HG02642 (cell line): Measurements from ENCODE around the gene SPATA33.
A peak's percentile ranks its signal among the peaks of the same experiment; 100 is the strongest.
"Not testable (repeated sequence)": the region's sequence is repeated elsewhere in the genome, so short reads cannot be mapped to it uniquely, and the experiment has no call there.

Source experiments
- ATAC-seq: cut with Tn5 transposase; IDR thresholded peaks from one replicate; pipeline ENCODE4 v1.9.1; 2021; ENCODE audit warnings: mild to moderate bottlenecking; ENCODE audit not compliant: unreplicated experiment, poor library complexity

SPATA33 gene

DNA sequence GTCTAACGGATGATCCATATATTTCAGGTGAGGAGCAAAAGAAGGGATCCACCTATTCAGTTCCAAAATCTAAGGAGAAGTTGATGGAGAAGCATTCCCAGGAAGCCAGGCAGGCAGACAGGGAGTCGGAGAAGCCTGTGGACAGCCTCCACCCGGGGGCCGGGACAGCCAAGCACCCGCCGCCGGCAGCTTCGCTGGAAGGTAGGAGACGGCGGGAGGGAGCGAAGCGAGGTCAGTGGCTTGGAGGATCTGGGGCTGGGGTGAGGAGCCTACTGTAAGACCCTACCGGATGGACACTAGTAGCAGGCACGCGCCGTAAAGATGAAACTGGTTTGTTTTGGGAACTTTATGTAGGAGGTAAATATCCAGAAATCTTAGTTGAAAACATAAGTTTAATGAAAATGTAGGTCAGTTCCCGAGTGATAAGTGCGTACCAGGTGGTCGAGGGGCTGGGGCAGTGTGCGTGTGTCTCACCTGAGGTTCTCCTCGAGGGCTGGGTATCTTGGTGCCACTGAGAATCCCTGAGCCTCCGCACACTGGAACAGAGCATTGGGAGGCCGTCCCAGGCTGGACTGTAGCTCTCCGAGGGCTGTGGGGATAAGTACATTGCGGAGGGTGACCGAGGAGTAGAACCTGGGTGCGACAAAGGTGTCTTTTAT, 714 bp downstream of the SPATA33 start:
- ATAC-seq, result no peak

DNA sequence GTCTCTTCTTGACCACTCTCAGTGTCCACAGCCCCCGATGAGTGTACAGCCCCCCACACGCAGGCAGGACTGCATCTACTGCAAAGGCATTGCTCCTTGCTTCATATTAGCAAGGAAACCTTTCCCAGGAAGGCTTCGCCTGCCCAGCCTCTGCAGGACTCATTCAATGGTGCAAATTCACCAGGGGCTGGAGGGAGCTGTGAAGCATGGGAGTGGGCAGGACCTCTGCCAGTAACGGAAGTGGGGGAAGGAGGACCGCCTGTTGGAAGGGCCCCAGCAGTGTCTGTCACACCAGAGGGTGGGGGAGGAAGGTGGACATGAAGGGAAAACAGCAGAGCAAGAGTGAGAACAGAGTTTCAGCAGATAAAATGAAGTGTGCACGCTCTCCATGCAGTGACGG, 2.5 kb downstream of the SPATA33 start:
- ATAC-seq, result no peak

DNA sequence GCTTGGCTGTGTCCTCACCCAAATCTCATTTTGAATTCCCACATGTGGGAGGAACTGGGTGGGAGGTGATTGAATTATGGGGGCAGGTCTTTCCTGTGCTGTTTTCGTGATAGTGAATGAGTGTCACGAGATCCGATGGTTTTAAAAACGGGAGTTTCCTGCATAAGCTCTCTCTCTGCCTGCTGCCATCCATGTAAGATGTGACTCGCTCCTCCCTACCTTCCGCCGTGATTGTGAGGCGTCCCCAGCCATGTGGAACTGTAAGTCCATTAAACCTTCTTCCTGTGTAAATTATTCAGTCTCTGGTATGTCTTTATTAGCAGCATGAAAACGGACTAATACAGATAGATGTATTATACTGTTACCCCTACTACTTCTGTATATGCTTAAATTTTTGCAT, 3.6 kb downstream of the SPATA33 start:
- ATAC-seq, result no peak

DNA sequence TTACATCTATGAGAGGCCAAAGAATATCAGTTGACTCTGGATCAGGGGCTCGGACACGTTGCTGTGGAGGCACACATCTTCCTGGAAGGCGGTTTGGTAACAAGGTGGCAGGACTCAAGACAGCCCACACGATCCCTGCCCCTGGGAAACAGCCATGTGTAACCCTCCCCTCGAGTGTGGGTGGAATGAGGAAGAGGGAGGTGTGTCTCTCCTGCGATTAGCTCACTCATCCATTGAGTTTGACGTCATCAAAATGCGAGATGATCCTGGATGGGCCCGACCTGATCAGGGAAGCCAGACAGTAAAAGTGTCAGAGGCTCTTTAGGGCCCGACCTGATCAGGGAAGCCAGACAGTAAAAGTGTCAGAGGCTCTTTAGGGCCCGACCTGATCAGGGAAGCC, 6.6 kb downstream of the SPATA33 start:
- ATAC-seq, result not testable (repeated sequence)

DNA sequence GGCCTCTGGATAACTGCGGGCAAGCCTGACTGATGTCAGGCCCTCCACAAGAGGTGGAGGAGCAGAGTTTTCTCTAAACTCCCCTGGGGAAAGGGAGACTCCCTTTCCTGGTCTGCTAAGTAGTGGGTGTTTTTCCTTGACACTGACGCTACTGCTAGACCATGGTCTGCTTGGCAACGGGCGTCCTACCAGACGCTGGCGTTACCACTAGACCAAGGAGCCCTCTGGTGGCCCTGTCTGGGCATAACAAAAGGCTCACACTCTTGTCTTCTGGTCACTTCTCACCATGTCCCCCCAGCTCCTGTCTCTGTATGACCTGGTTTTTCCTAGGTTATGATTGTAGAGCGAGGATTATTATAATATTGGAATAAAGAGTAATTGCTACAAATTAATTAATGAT, 9.4 kb downstream of the SPATA33 start:
- ATAC-seq, result not testable (repeated sequence)

DNA sequence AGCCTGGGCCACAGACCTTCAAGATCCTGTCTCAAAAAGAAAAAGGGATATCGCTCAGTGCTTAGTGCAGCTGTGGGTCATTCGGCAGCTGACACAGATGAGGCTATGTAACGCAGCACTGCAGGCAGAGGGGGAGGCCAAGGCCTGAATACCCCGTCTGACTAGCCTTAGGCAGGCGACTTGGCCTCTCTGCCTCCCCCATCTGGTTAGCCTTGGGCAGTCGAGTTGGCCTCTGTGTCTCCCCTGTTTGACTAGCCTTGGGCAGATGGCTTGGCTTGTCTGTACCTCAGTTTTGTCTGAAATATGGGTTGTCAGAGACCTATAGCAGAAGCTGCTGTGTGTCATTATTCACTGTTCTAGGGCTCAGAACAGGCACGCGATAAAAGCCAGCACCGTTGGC, 10.0 kb downstream of the SPATA33 start:
- no peak for ATAC-seq

DNA sequence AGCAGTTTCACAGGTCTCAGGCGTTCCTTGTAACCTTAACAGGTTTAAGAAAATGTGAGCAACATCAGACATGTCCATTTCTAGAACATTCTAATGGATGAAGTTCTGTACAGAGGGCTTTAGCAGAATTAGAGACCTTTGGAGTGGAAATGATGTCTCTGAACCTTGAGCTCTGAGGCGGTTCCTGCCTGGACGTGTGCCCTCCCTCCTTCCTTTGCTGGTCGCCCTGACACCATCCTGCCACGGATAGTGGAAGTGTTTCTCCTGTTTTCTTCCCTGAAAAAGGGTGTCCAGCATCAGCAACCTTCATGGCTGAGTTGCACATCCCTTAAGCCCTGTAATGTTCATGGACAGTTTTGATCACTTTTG, 11.1 kb downstream of the SPATA33 start:
- no peak for ATAC-seq

DNA sequence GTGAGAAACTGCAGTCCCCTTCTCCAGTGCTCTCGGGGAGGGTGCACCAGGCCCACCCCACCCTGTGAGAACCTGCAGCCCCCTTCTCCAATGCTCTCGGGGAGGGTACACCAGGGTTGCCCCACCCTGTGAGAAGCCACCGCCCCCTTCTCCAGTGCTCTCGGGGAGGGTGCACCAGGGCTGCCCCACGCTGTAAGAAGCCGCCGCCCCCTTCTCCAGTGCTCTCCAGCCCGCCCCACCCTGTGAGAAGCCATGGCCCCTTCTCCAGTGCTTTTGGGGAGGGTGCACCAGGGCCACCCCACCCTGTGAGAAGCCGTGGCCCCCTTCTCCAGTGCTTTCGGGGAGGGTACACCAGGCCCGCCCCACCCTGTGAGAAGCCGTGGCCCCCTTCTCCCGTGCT, 12.1 kb downstream of the SPATA33 start:
- ATAC-seq, result no peak

DNA sequence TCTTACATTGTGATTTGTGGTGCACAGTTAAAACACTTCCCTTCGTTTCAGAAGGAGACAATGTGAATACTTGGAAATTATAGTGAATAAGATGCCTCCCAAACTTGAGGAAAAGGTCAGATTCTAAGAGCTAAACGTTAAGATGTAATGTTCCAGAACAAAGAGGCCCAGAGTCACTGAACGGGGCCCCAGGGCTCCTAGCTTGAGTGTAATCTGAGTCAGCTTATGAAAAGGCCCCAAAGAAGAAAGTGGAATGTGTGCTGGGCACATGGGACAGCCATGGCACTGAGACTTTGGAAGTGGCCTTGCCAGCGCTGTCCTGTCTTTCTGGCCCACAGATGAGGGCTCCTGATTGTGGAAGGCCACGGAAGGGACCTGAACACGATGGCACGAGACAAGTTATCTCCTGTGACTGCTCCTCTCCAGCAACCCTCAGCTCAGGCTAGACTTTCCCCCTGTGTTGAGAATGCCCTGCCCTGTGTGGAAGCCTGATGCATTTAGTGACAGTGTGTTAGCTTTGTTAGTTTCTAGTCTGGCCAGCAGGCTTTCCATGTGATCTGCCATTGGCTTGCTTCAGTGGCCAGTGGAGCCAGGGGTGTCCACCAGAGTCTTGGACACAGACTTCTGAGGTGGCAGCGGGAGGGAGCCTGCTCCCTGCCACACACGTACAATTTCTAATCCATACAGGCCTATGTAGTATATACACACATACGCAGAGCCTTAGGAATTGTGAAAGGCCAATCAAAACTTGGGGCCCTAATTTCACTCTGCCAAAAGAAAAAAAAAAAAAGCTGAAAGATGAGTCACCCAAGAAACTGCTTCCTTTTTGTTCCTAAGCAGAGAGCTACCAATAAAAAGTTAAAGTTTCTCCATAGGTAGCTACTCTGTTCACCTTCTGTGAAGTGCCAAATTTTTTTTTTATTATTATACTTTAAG, 13.1 kb downstream of the SPATA33 start:
- no peak for ATAC-seq

DNA sequence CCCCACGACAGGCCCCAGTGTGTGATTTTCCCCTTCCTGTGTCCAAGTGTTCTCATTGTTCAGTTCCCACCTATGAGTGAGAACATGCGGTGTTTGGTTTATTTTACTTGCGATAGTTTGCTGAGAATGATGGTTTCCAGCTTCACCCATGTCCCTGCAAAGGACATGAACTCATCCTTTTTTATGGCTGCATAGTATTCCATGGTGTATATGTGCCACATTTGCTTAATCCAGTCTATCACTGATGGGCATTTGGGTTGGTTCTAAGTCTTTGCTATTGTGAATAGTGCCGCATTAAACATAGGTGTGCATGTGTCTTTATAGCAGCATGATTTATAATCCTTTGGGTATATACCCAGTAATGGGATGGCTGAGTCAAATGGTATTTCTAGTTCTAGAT, 13.9 kb downstream of the SPATA33 start:
- ATAC-seq, result not testable (repeated sequence)

DNA sequence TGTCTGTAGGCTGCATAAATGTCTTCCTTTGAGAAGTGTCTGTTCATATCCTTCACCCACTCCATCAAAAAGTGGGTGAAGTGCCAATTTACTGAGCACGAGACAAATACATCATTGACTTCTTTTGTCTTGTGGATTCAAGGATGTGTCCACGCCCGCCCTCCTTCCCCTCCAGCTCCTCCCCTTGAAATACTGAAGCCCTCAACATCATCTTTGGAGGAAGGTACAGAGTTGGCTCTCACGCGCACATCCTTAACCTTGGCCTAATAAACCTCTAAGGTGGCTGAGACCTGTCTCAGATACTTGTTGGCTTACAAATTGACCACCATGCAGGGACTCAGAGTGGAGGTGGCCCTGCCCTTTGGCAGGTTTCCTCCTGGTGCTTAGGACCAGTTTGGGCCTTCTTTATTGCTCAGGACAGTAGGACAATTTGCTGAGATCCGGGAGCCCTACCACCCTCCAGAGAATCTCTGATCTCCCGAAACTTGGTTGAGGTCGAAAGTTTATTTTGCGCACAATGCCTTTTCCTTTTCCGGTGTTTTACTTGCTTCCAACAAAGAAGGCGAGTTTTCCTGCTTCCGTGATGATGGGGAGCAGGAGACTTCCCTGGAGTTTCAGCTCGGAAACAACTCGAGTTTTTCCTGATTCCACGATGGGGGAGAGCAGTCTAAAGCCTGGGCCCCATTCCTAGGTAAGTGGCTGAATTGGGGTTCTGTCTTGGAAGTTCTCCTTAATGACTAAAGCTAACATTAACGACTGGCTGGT, 14.7 kb downstream of the SPATA33 start:
- ATAC-seq, result no peak

DNA sequence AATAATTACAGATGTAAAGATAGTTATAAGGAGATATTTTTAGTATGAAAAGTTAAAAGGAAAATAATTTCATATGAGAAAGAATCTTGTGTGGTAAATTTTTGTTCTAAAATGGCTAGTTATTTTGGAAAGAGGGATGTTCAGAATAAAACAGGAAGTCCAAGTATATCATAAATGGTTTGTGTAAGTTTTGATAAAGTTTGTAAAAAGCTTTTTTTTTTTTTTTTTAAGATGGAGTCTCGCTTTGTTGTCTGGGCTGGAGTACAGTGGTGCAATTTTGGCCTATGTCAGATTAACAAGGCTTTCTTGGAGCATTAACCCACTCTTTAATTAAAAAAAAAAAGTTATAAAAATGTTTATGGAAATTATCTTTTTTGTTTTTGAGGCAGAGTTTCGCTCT, 20.6 kb downstream of the SPATA33 start:
- ATAC-seq, result no peak

DNA sequence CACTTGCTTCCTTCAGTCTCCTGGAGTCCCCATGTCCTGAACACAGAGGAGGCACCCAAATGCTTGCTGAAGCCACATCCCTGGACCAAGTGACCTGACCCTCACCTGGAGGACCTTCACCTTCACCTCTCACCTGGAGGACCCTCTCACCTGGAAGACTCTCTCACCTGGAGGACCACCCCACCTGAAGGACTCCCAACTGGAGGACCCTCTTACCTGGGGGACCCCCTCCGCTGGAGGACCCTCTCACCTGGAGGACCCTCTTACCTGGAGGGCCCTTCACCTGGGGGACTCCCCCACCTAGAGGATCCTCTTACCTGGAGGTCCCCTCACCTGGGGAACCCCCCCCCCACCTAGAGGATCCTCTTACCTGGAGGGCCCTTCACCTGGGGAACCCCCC, 28.3 kb downstream of the SPATA33 start:
- no peak for ATAC-seq

DNA sequence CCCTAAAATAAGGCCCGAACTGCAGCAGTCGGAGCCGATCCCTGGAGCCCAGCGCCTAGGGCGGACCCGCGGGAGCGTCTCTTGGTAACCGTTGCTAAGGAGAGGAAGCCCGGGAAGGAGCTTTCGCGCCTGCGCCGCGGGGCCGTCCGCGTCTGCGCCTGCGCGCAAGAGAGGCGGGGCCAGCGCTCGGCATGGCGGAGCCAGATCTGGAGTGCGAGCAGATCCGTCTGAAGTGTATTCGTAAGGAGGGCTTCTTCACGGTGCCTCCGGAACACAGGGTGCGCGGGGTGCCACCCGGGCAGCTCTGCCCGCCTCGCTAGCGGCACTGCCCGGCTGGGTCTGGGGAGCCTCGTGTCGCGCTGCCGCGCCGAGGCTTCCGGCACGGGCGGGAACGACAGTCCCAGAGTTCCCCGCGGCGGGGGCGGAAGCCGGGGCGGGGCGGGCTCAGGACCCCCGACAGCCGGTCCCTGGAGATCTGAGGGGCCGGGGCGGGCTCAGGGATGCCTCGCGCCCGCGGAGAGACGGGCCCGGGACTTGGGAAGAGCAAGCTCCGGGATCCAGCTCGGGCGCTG, 29.0 kb downstream of the SPATA33 start, which contains the start of gene CDK10:
Gene CDK10, plus strand, starts transcription at position 170 of the 572 bp plus-strand sequence. Its CDS starts 22 bp downstream, at position 192.
- ATAC-seq, result peak; percentile 90

DNA sequence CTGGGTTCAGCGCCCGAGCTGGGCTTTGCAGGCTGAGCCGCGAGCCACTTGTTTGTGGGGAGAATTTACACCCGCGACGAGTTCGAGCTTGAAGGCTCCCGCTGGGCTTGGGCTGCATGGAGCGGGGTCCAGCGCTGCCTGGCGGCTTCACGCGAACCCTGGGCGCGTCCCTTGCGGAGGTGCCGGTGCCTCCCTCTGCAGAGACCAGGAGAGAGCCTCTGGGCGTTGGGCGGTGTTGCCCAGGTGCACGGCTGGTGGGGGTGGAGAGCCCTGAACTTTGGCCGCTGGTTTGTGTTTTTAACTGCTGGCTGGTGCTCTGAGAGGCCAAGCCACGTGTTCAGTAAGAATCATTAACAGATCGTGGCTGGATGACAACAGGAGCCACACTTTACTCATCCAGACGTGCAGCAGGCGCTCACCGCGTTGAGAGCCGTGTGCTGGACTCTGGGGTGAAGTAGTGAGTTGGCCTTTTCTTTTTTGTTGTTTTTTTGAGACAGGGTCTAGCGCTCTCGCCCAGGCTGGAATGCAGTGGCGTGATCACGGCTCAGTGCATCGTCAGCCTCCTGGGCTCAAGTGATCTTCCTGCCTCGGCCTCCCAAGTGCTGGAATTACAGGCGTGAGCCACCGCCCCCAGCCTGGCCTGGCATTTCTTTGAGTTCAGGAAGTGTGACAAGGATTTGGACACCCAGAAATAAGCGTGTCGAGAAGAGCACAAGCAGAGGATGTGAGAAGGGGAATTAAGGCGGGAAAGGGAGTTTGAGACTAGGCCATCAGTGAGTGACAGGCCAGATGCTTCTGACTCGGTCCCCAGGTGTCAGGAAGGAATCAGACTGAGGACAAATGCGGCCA, 29.7 kb downstream of the SPATA33 start:
- ATAC-seq, result peak; percentile 42

DNA sequence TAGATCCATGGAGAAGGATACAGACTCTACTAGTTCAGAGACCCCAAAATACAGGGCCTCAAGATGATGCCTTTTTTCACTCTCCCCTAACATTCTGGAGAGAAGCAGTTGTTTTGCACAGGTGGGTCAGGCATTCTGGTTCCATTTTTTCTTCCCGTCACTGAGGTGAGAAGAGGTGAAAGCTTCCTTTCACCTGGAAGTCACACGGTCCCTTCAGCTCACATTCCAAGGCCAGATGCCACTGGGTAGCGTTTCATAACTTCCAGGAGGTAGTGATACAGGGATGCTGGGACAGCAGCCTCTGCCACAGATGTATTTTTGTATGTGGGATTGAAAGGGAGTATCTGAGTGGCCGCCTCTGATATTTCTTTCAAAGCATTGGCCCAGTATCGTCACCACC, 30.8 kb downstream of the SPATA33 start:
- ATAC-seq, result no peak

DNA sequence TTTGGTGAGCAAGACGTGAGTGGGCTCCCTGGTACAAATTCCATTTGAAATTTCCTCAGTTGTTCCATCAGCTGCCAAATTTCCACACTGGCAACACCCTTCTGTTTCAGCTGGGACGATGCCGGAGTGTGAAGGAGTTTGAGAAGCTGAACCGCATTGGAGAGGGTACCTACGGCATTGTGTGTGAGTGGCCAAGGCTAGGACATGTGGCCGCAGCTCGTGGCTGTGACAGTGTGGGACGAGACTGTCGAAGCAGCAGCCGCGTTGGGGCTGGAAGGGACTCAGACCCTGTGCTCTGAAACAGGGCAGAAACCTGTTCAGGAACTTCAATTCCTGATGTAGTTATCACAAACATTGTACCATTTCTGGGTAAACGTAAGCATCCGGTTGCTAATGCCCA, 31.5 kb downstream of the SPATA33 start:
- no peak for ATAC-seq

DNA sequence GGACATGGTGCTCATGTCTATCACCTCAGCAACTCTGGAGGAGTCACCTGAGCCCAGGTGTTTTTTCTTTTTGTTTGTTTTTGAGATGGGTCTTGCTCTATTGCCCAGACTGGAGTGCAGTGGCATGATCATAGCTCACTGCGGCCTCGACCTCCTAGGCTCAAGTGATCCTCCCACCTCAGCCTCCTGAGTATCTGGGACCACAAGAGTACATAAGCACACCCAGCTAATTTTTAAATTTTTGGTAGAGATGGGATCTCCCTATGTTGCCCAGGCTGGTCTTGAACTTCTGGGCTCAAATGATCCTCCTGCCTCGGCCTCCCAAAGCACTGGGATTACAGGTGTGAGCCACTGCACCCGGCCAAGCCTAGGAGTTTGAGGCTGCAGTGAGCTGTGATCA, 32.0 kb downstream of the SPATA33 start:
- not testable (repeated sequence) for ATAC-seq

DNA sequence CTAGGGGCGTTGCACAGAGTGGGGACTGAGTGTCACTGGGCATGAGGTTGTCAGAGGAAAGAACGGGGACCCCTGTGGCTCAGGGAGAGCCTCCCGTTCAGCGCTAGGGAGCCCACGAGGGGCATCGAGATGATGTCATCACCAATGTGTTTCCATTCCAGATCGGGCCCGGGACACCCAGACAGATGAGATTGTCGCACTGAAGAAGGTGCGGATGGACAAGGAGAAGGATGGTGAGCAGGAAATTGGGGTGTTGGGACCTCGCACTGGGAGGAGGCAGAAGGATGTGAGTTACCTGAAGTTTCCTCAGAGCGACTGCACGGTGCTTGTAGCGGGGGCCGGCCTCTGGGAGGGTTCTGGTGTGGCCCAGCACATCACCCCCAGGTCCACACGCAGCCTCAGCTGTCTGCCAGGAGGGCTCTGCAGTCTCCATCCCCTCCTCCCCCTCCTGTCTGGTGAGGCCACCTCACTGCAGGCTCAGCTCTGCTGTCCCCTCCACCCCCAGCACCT, 32.8 kb downstream of the SPATA33 start:
- no peak for ATAC-seq
